HCT116 (cell line): ENCODE measurements around the gene ECE1. TPM values are rescaled to one million over a fixed set of nuclear protein-coding genes. Genes with fewer than 3 reads are reported as not detected.

Source experiments
- ATAC-seq: fragments of 200-7000 bp; cut with Tn5 transposase; 2 replicates; pipeline ENCODE4 v1.9.1; 2020; ENCODE audit warnings: mild to moderate bottlenecking, moderate library complexity
- BruUV-seq: library from RNA; stranded (reverse); fragments of 400-500 nt; replicated peaks from 2 replicates; lab custom pipeline; 2021; lab: Mats Ljungman, UMichigan
- CTCF ChIA-PET: fragments of 300-600 bp; sonication (Branson Sonifier 250); formaldehyde crosslinking; loops from one replicate; lab custom pipeline; 2021; ENCODE audit warnings: antibody characterized with exemption; lab: Charles Lee
- POLR2A ChIA-PET: fragments of 300-600, 350-600 bp; sonication (Branson Sonifier 250); formaldehyde crosslinking; loops from one replicate; lab custom pipeline; 2021; ENCODE audit warnings: antibody characterized with exemption; lab: Charles Lee
- RAD21 ChIA-PET, 2 experiments: fragments of 300-600 bp; sonication (Branson Sonifier 250); formaldehyde crosslinking; loops; one replicate each; lab custom pipeline; 2023; ENCODE audit warnings: low total read pairs in 2 of 2; ENCODE audit not compliant: uncharacterized antibody in 2 of 2, unreplicated experiment in 2 of 2, low non-redundant PET in 1 of 2; lab: Charles Lee
- DNase-seq: peaks from one replicate; pipeline ENCODE4 v3.0.0-alpha.2; 2010; ENCODE audit warnings: low read depth, low spot score
- H2AFZ ChIP-seq: fragments of 200-600 bp; shearing (Covaris generic), sonication (generic); 2 replicates; pipeline ENCODE4 v1.6.1; 2017; ENCODE audit warnings: low read depth, mixed run types, mixed read lengths, antibody characterized with exemption, low read length; ENCODE audit not compliant: poor library complexity, severe bottlenecking
- H3K27ac ChIP-seq: 2 replicates; pipeline ENCODE4 v1.5.1; 2012; ENCODE audit warnings: low read depth, low read length
- H3K27me3 ChIP-seq: fragments of 200-600 bp; sonication (generic); 2 replicates; pipeline ENCODE4 v1.6.1; 2016; ENCODE audit warnings: mixed run types, low read length, mixed read lengths; ENCODE audit not compliant: insufficient read depth
- H3K36me3 ChIP-seq, 2 experiments: fragments of 200-500 bp in 1 of 2; fragments of 200-600 bp in 1 of 2; sonication (Bioruptor generic) in 1 of 2; sonication (generic) in 1 of 2; 2 replicates each; pipeline versions ENCODE4 v1.5.1 to v1.6.1; 2014 to 2016; ENCODE audit warnings: low read length in 2 of 2, inconsistent platforms in 1 of 2, mixed read lengths in 1 of 2, mixed run types in 1 of 2; ENCODE audit not compliant: insufficient read depth in 2 of 2, control insufficient read depth in 1 of 2
- H3K4me1 ChIP-seq, 2 experiments: fragments of 200-600 bp in 1 of 2; sonication (generic) in 1 of 2; 2 replicates each; pipeline versions ENCODE4 v1.5.1 to v1.6.1; 2012 to 2017; ENCODE audit warnings: low read length in 2 of 2, inconsistent platforms in 1 of 2, mild to moderate bottlenecking in 1 of 2, mixed read lengths in 1 of 2, mixed run types in 1 of 2, moderate library complexity in 1 of 2; ENCODE audit not compliant: insufficient read depth in 2 of 2, control insufficient read depth in 1 of 2
- H3K4me2 ChIP-seq: fragments of 200-600 bp; sonication (generic); 2 replicates; pipeline ENCODE4 v1.6.1; 2017; ENCODE audit warnings: mixed run types, low read length, mixed read lengths
- H3K4me3 ChIP-seq, 2 experiments: fragments of 200-600 bp in 1 of 2; sonication (generic) in 1 of 2; replicated peaks in 1 of 2; 2 replicates each; pipeline ENCODE4 v1.5.1; 2011 to 2016; ENCODE audit warnings: low read length in 2 of 2, control low read depth in 1 of 2, low read depth in 1 of 2, mild to moderate bottlenecking in 1 of 2, mixed read lengths in 1 of 2, mixed run types in 1 of 2
- H3K79me2 ChIP-seq: fragments of 200-600 bp; sonication (generic); 2 replicates; pipeline ENCODE4 v1.6.1; 2017; ENCODE audit warnings: mild to moderate bottlenecking, mixed run types, low read length, moderate library complexity, mixed read lengths; ENCODE audit not compliant: insufficient read depth
- H3K9ac ChIP-seq: fragments of 200-600 bp; sonication (generic); 2 replicates; pipeline ENCODE4 v1.6.1; 2016; ENCODE audit warnings: low read length, mixed read lengths
- H3K9me2 ChIP-seq: fragments of 200-600 bp; sonication (generic), shearing (Covaris generic); 2 replicates; pipeline ENCODE4 v1.6.1; 2017; ENCODE audit warnings: mixed run types, mild to moderate bottlenecking, moderate library complexity; ENCODE audit not compliant: insufficient read depth
- H3K9me3 ChIP-seq, 2 experiments: fragments of 200-500 bp in 1 of 2; fragments of 200-600 bp in 1 of 2; sonication (Bioruptor generic) in 1 of 2; sonication (generic) in 1 of 2; 2 replicates each; pipeline ENCODE4 v1.6.1; 2014 to 2017; ENCODE audit warnings: low read length in 2 of 2, mixed read lengths in 2 of 2, inconsistent platforms in 1 of 2, low read depth in 1 of 2, mild to moderate bottlenecking in 1 of 2, mixed run types in 1 of 2, moderate library complexity in 1 of 2; ENCODE audit not compliant: control insufficient read depth in 1 of 2, insufficient read depth in 1 of 2
- H4K20me1 ChIP-seq: fragments of 200-600 bp; sonication (generic), shearing (Covaris generic); 2 replicates; pipeline ENCODE4 v1.6.1; 2017; ENCODE audit warnings: mixed run types, mild to moderate bottlenecking, moderate library complexity; ENCODE audit not compliant: insufficient read depth
- CEBPB ChIP-seq: IDR thresholded peaks from 2 replicates; pipeline ENCODE4 v1.6.1; 2012; ENCODE audit warnings: low read depth
- CTCF ChIP-seq, 3 experiments: fragments of 200-600 bp in 1 of 3; sonication (generic) in 1 of 3; IDR thresholded peaks in 2 of 3; conservative IDR thresholded peaks in 1 of 3; 2 replicates each; pipeline ENCODE4 v1.5.1; 2012 to 2017; ENCODE audit warnings: low read depth in 2 of 3, low read length in 2 of 3, antibody characterized with exemption in 1 of 3, borderline replicate concordance in 1 of 3, control low read depth in 1 of 3, mild to moderate bottlenecking in 1 of 3, mixed read lengths in 1 of 3, mixed run types in 1 of 3, moderate library complexity in 1 of 3; ENCODE audit not compliant: insufficient read depth in 1 of 3
- MAX ChIP-seq: IDR thresholded peaks from 2 replicates; pipeline ENCODE4 v1.6.1; 2012
- SIN3A ChIP-seq: IDR thresholded peaks from 2 replicates; pipeline ENCODE4 v1.6.1; 2012; ENCODE audit warnings: low read depth
- YY1 ChIP-seq: IDR thresholded peaks from 2 replicates; pipeline ENCODE4 v1.6.1; 2011; ENCODE audit warnings: low read length, low read depth, moderate library complexity, mild to moderate bottlenecking; ENCODE audit not compliant: insufficient replicate concordance; ENCODE audit errors: extremely low read depth
- ZFX ChIP-seq: fragments of 450-650 bp; IDR thresholded peaks from 2 replicates; pipeline ENCODE4 v1.6.1; 2017
- intact Hi-C: fragments of 100-400 bp; cut with micrococcal nuclease; formaldehyde crosslinking; loops from 2 replicates; pipeline ENCODE4 v1.10.0; 2022
- total RNA-seq: library from RNA; stranded (reverse); gene quantifications from one replicate; pipeline ENCODE4 v1.2.1, GENCODE V29; 2021; ENCODE audit not compliant: unreplicated experiment

Gene ECE1
- total RNA-seq, 1 experiment from 2014 or later = 66.8 TPM

GRCh38 chr1:21319447-21320407, 29.5 kb upstream of the ECE1 start:
- intact Hi-C loops = no loop called here
- no TSS peak for BruUV-seq
- Histone ChIP-seq H3K9me2 (no peaks in the 10 kb centered on the region), H3K4me1 (peaks cover 33 to 56% of the 10 kb centered on the region in 2 experiments), H3K9ac (no peak overlapping the region), H3K27me3 (no peaks in the 10 kb centered on the region), H2AFZ (no peak overlapping the region), H3K4me3 (no peak overlapping the region), H3K79me2 (peaks cover 55% of the 10 kb centered on the region), H3K27ac (no peak overlapping the region), H3K4me2 (no peak overlapping the region), H3K9me3 (no peaks in the 10 kb centered on the region), H4K20me1 (no peaks in the 10 kb centered on the region), H3K36me3 (no peaks in the 10 kb centered on the region)
- DNase-seq (no peak), ATAC-seq (no peak)
- RAD21 ChIA-PET = no interaction called here
- CTCF ChIA-PET = interaction anchor here (0.8 kb wide), 2 partner anchors 49 kb away, joined by 3 read pairs; no protein-coding TSS in a partner anchor
- POLR2A ChIA-PET = no interaction called here
- TF ChIP-seq SIN3A (no peak), CTCF (IDR thresholded peaks at IDR 0.05 in 2 of 3, conservative IDR thresholded peaks at IDR 0.05 in 1 of 3; ENCODE audit: borderline replicate concordance in 1 of 3, insufficient read depth in 1 of 3, low read depth in 2 of 3, low read length in 2 of 3) (0 out of 6 replicates have a peak, but pooled peaks of 2 of the 3 experiments have one; percentile 3 to 13), MAX (no peak), ZFX (no peak), YY1 (no peak), CEBPB (no peak)
